ENCODE data around the gene RSPRY1. TPM values are rescaled to one million over a fixed set of nuclear protein-coding genes. Genes with fewer than 3 reads are reported as not detected.
A peak's percentile ranks its signal among the peaks of the same experiment; 100 is the strongest.

The RSPRY1 gene
- polyA plus RNA-seq, 1 experiment = 63.8 TPM

GRCh38 chr16:57236022-57236350 lies 49.9 kb downstream of the RSPRY1 start:
- TF ChIP-seq CTCF (IDR thresholded peaks at IDR 0.05; ENCODE audit: low read depth, low read length) = no peak
- DNase-seq (ENCODE audit: low read depth, low spot score) = no peak
- CTCF ChIA-PET = interaction anchor here (1.2 to 1.5 kb wide), 2 partner anchors 64 to 143 kb away, joined by 3 to 9 read pairs; partner anchors contain the start of gene CPNE2
- Histone ChIP-seq H3K9me3 (ENCODE audit: control insufficient read depth, insufficient read depth, low read length) (no peaks in the 10 kb centered on the region), H3K27me3 (ENCODE audit: control insufficient read depth, insufficient read depth, low read length) (no peaks in the 10 kb centered on the region), H3K4me3 (ENCODE audit: low read depth, low read length) (no peak overlapping the region), H3K27ac (ENCODE audit: low read depth, low read length) (peak overlapping the region; percentile 65)
- POLR2A ChIA-PET = interaction anchor here (1.5 kb wide), 1 partner anchor 9 kb away, joined by 3 read pairs; the partner anchor contains the start of gene ARL2BP

- no peak for TF ChIP-seq CTCF (IDR thresholded peaks at IDR 0.05; ENCODE audit: low read depth, low read length)
- Histone ChIP-seq H3K9me3 (ENCODE audit: control insufficient read depth, insufficient read depth, low read length) (no peaks in the 10 kb centered on the region), H3K27ac (ENCODE audit: low read depth, low read length) (no peak overlapping the region), H3K27me3 (ENCODE audit: control insufficient read depth, insufficient read depth, low read length) (no peaks in the 10 kb centered on the region), H3K4me3 (ENCODE audit: low read depth, low read length) (no peak overlapping the region)
- POLR2A ChIA-PET = no interaction called here
- CTCF ChIA-PET = no interaction called here
- DNase-seq (ENCODE audit: low read depth, low spot score) = no peak
Measured at GRCh38 chr16:57238682-57239081, 52.6 kb downstream of the RSPRY1 start.

GRCh38 chr16:57239107-57239506 lies 53.0 kb downstream of the RSPRY1 start:
- no peak for DNase-seq (ENCODE audit: low read depth, low spot score)
- Histone ChIP-seq H3K27ac (ENCODE audit: low read depth, low read length) (no peak overlapping the region), H3K9me3 (ENCODE audit: control insufficient read depth, insufficient read depth, low read length) (no peaks in the 10 kb centered on the region), H3K4me3 (ENCODE audit: low read depth, low read length) (no peak overlapping the region), H3K27me3 (ENCODE audit: control insufficient read depth, insufficient read depth, low read length) (no peaks in the 10 kb centered on the region)
- no peak for TF ChIP-seq CTCF (IDR thresholded peaks at IDR 0.05; ENCODE audit: low read depth, low read length)
- ChIA-PET POLR2A (no interaction called here), CTCF (no interaction called here)

GRCh38 chr16:57240851-57241250 lies 54.7 kb downstream of the RSPRY1 start:
- H3K27ac ChIP-seq (ENCODE audit: low read depth, low read length) = no peak overlapping the region
- no peak overlapping the region for H3K4me3 ChIP-seq (ENCODE audit: low read depth, low read length)
- H3K9me3 ChIP-seq (ENCODE audit: control insufficient read depth, insufficient read depth, low read length) = no peaks in the 10 kb centered on the region; the same call in 1 of the 2 replicates
- TF ChIP-seq CTCF (IDR thresholded peaks at IDR 0.05; ENCODE audit: low read depth, low read length) = no peak
- no peaks in the 10 kb centered on the region for H3K27me3 ChIP-seq (ENCODE audit: control insufficient read depth, insufficient read depth, low read length)
- ChIA-PET POLR2A (no interaction called here), CTCF (no interaction called here)
- DNase-seq (ENCODE audit: low read depth, low spot score) = no peak

- TF ChIP-seq CTCF (IDR thresholded peaks at IDR 0.05; ENCODE audit: low read depth, low read length) = no peak
- POLR2A ChIA-PET = no interaction called here
Measured at GRCh38 chr16:57242650-57243049, 56.5 kb downstream of the RSPRY1 start.

More at GRCh38 chr16:57242650-57243049, 56.5 kb downstream of the RSPRY1 start:
- Histone ChIP-seq H3K9me3 (ENCODE audit: control insufficient read depth, insufficient read depth, low read length) (no peaks in the 10 kb centered on the region; the same call in 1 of the 2 replicates), H3K27me3 (ENCODE audit: control insufficient read depth, insufficient read depth, low read length) (no peaks in the 10 kb centered on the region), H3K27ac (ENCODE audit: low read depth, low read length) (no peak overlapping the region), H3K4me3 (ENCODE audit: low read depth, low read length) (no peak overlapping the region)
- DNase-seq (ENCODE audit: low read depth, low spot score) = no peak
- CTCF ChIA-PET = no interaction called here
